Measurements from ENCODE around the gene ENTHD1.

The ENTHD1 gene

DNA sequence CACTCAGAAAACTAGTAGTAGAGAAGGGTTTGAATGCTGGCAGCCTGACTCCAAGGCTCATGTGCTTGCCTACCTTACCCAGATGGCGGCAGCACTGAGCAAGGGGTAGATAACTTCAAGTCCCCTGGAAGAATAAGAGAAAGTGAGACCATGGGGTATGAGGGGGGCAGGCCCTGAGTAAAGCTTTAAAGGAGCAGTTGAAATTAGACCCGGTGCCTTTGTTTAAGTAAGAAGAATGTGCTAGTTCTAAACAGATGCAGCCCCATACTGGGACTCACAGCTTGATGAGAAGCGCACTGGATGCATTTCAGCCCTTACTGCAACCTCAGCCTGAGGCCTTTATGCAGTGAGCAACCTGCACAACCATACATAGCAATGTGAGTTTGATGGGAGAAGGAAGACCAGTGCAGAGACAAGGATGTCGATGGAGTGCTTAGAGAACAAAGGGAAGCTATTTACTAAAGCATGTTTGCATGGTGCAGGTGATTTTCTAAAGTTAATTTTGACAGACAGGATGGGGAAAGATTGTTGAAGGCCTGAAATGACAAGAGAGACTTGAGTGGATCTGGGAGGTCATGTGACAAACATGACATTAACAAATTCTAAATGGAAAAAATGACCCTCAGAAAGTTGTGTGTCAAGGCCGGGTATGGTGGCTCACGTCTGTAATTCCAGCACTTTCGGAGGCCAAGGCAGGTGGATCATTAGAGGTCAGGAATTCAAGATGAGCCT is 39.5 kb upstream of the ENTHD1 start:
- Histone ChIP-seq H3K9me3 (ENCODE audit: control extremely low read depth in 1 of 5, control insufficient read depth in 4 of 5, insufficient read depth in 2 of 5, low read depth in 1 of 5, low read length in 4 of 5) (no peaks in the 10 kb centered on the region), H3K27ac (ENCODE audit: insufficient read depth in 1 of 2, low read depth in 1 of 2, low read length in 2 of 2, poor library complexity in 1 of 2, severe bottlenecking in 2 of 2) (no peak overlapping the region), H3K36me3 (ENCODE audit: control insufficient read depth in 4 of 4, insufficient read depth in 4 of 4, low read length in 3 of 4) (no peaks in the 10 kb centered on the region), H3K4me3 (ENCODE audit: control insufficient read depth in 1 of 7, extremely low read depth in 1 of 7, insufficient read depth in 4 of 7, low read depth in 2 of 7, low read length in 6 of 7) (no peak overlapping the region), H3K4me1 (ENCODE audit: control extremely low read depth in 1 of 4, control insufficient read depth in 4 of 4, insufficient read depth in 4 of 4, low read length in 3 of 4) (peaks cover 0 to 22% (median 4%) of the 10 kb centered on the region in 4 experiments), H3K27me3 (replicated peaks in 2 of 5; ENCODE audit: control insufficient read depth in 4 of 5, insufficient read depth in 5 of 5, low read length in 4 of 5) (peaks cover 0 to 39% (median 14%) of the 10 kb centered on the region in 5 experiments)
- DNase-seq = peak; percentile 54 to 77 (median 73)
- ChIA-PET CTCF (interaction anchor here (0.6 to 2.2 kb wide), 11 partner anchors 10 to 366 kb away, joined by 3 to 14 read pairs (median 3); no protein-coding TSS in a partner anchor), POLR2A (interaction anchor here (0.8 kb wide), 1 partner anchor 24 kb away, joined by 5 read pairs; no protein-coding TSS in a partner anchor)
- WGBS (ENCODE audit: insufficient coverage) = 80% methylated on average over 6 of the region's 7 CpGs

DNA sequence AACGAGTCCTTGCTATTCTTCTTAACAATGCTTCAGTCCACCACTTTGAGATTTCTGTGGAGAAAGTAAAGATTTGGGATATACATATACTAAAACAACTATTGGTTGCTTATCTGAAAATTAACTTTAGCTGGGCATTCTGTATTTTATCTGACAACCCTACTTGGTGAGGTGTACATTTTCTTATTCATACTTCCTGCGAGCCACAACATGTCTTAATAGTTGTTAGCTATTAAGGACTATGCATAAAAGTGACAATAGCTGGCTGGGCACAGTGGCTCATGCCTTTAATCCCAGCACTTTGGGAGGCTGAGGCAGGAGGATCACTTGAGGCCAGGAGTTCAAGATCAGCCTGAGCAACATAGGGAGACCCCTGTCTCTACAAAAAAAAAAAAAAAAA is 38.6 kb upstream of the ENTHD1 start:
- Histone ChIP-seq H3K4me1 (ENCODE audit: control extremely low read depth in 1 of 4, control insufficient read depth in 4 of 4, insufficient read depth in 4 of 4, low read length in 3 of 4) (peaks cover 0 to 22% (median 4%) of the 10 kb centered on the region in 4 experiments), H3K9me3 (ENCODE audit: control extremely low read depth in 1 of 5, control insufficient read depth in 4 of 5, insufficient read depth in 2 of 5, low read depth in 1 of 5, low read length in 4 of 5) (no peaks in the 10 kb centered on the region), H3K36me3 (ENCODE audit: control insufficient read depth in 4 of 4, insufficient read depth in 4 of 4, low read length in 3 of 4) (no peaks in the 10 kb centered on the region), H3K4me3 (ENCODE audit: control insufficient read depth in 1 of 7, extremely low read depth in 1 of 7, insufficient read depth in 4 of 7, low read depth in 2 of 7, low read length in 6 of 7) (no peak overlapping the region), H3K27ac (ENCODE audit: insufficient read depth in 1 of 2, low read depth in 1 of 2, low read length in 2 of 2, poor library complexity in 1 of 2, severe bottlenecking in 2 of 2) (no peak overlapping the region), H3K27me3 (replicated peaks in 2 of 5; ENCODE audit: control insufficient read depth in 4 of 5, insufficient read depth in 5 of 5, low read length in 4 of 5) (peaks cover 0 to 34% (median 9%) of the 10 kb centered on the region in 5 experiments)
- DNase-seq = no peak
- CTCF ChIA-PET = interaction anchor here (1.2 to 2.2 kb wide), 7 partner anchors 10 to 303 kb away, joined by 3 to 14 read pairs (median 7); no protein-coding TSS in a partner anchor
- POLR2A ChIA-PET = interaction anchor here (0.8 kb wide), 1 partner anchor 24 kb away, joined by 5 read pairs; no protein-coding TSS in a partner anchor
- WGBS (ENCODE audit: insufficient coverage) = no CpG with 5 or more reads among the region's 2 CpGs

- H3K9me3 ChIP-seq (ENCODE audit: control extremely low read depth in 1 of 5, control insufficient read depth in 4 of 5, insufficient read depth in 2 of 5, low read depth in 1 of 5, low read length in 4 of 5) = no peaks in the 10 kb centered on the region
- H3K27me3 ChIP-seq (replicated peaks in 2 of 5; ENCODE audit: control insufficient read depth in 4 of 5, insufficient read depth in 5 of 5, low read length in 4 of 5) = peaks cover 0 to 28% (median 5%) of the 10 kb centered on the region in 5 experiments
- WGBS (ENCODE audit: insufficient coverage) = 67% methylated on average over 2 of the region's 2 CpGs
- ChIA-PET CTCF (interaction anchor here (0.7 to 1.1 kb wide), 3 partner anchors 11 to 387 kb away, joined by 3 to 5 read pairs (median 4); no protein-coding TSS in a partner anchor), POLR2A (no interaction called here)
- no peak overlapping the region for H3K27ac ChIP-seq (ENCODE audit: insufficient read depth in 1 of 2, low read depth in 1 of 2, low read length in 2 of 2, poor library complexity in 1 of 2, severe bottlenecking in 2 of 2)
- no peak for DNase-seq
- H3K4me3 ChIP-seq (ENCODE audit: control insufficient read depth in 1 of 7, extremely low read depth in 1 of 7, insufficient read depth in 4 of 7, low read depth in 2 of 7, low read length in 6 of 7) = no peak overlapping the region
- no peaks in the 10 kb centered on the region for H3K36me3 ChIP-seq (ENCODE audit: control insufficient read depth in 4 of 4, insufficient read depth in 4 of 4, low read length in 3 of 4)
- peaks cover 2 to 26% (median 7%) of the 10 kb centered on the region in 4 experiments for H3K4me1 ChIP-seq (ENCODE audit: control extremely low read depth in 1 of 4, control insufficient read depth in 4 of 4, insufficient read depth in 4 of 4, low read length in 3 of 4)
Measured at GRCh38 chr22:39931251-39931650, 37.7 kb upstream of the ENTHD1 start.

DNA sequence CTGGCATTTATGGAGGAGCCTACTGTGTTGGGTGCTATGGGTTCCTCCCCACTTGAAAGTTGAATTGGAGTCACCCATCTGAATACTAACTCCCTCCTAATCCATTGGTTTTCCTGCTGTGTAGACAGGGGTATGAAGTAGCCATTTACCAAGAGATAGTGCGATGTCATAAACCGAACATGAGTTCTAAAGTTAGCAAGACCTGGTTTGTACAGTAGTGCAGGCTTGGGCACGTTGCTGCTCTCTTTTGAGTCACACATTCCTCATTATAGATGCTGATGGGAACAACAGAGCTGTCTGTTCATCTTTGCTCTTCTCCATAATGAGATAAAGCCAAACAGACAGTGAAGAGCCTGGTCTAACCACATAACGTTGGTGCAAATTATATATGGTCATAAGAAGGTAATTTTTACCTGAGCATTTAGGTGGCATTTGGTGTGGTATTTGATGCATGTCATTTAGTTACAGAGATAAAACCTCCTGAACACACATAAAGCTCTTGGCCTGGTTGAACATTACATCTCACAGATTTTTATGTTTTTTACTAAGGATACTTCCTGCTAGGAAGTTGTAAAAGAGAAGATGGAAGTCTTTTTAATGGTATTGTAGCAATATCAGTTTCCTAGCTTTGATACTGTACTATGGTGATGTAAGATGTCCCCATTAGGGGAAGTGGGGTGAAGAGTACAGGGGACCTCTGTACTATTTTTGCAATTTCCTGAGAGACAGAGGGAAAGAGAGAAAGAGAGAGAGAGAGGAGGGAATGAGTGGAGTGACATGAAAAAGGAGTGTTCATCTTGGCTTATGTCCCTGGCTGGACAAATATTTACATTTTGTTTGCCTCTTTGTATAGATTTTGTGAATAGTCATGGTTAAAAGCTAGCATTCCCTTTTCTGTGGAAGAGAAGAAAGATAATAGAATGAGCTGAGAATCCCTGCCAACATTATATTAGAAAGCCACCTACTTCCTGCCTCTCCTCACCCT is 35.3 kb upstream of the ENTHD1 start:
- H3K9me3 ChIP-seq (ENCODE audit: control extremely low read depth in 1 of 5, control insufficient read depth in 4 of 5, insufficient read depth in 2 of 5, low read depth in 1 of 5, low read length in 4 of 5) = no peaks in the 10 kb centered on the region
- no peak for DNase-seq
- ChIA-PET POLR2A (no interaction called here), CTCF (interaction anchor here (0.6 to 4.8 kb wide), 6 partner anchors 13 to 395 kb away, joined by 3 to 17 read pairs (median 3); no protein-coding TSS in a partner anchor)
- peaks cover 3 to 39% (median 13%) of the 10 kb centered on the region in 4 experiments for H3K4me1 ChIP-seq (ENCODE audit: control extremely low read depth in 1 of 4, control insufficient read depth in 4 of 4, insufficient read depth in 4 of 4, low read length in 3 of 4)
- no peaks in the 10 kb centered on the region for H3K36me3 ChIP-seq (ENCODE audit: control insufficient read depth in 4 of 4, insufficient read depth in 4 of 4, low read length in 3 of 4)
- peaks cover 0 to 12% (median 3%) of the 10 kb centered on the region in 5 experiments for H3K27me3 ChIP-seq (replicated peaks in 2 of 5; ENCODE audit: control insufficient read depth in 4 of 5, insufficient read depth in 5 of 5, low read length in 4 of 5)
- no peak overlapping the region for H3K27ac ChIP-seq (ENCODE audit: insufficient read depth in 1 of 2, low read depth in 1 of 2, low read length in 2 of 2, poor library complexity in 1 of 2, severe bottlenecking in 2 of 2)
- WGBS (ENCODE audit: insufficient coverage) = 95% methylated on average over 3 of the region's 4 CpGs
- H3K4me3 ChIP-seq (ENCODE audit: control insufficient read depth in 1 of 7, extremely low read depth in 1 of 7, insufficient read depth in 4 of 7, low read depth in 2 of 7, low read length in 6 of 7) = no peak overlapping the region

GRCh38 chr22:39927544-39927943 is 34.0 kb upstream of the ENTHD1 start:
- ChIA-PET CTCF (interaction anchor here (0.6 to 4.8 kb wide), 3 partner anchors 12 to 409 kb away, joined by 3 to 17 read pairs (median 4); no protein-coding TSS in a partner anchor), POLR2A (no interaction called here)
- Histone ChIP-seq H3K27ac (ENCODE audit: insufficient read depth in 1 of 2, low read depth in 1 of 2, low read length in 2 of 2, poor library complexity in 1 of 2, severe bottlenecking in 2 of 2) (no peak overlapping the region), H3K27me3 (replicated peaks in 2 of 5; ENCODE audit: control insufficient read depth in 4 of 5, insufficient read depth in 5 of 5, low read length in 4 of 5) (peaks cover 0 to 7% (median 2%) of the 10 kb centered on the region in 5 experiments), H3K36me3 (ENCODE audit: control insufficient read depth in 4 of 4, insufficient read depth in 4 of 4, low read length in 3 of 4) (no peaks in the 10 kb centered on the region), H3K4me1 (ENCODE audit: control extremely low read depth in 1 of 4, control insufficient read depth in 4 of 4, insufficient read depth in 4 of 4, low read length in 3 of 4) (peaks cover 3 to 44% (median 13%) of the 10 kb centered on the region in 4 experiments), H3K9me3 (ENCODE audit: control extremely low read depth in 1 of 5, control insufficient read depth in 4 of 5, insufficient read depth in 2 of 5, low read depth in 1 of 5, low read length in 4 of 5) (no peaks in the 10 kb centered on the region), H3K4me3 (ENCODE audit: control insufficient read depth in 1 of 7, extremely low read depth in 1 of 7, insufficient read depth in 4 of 7, low read depth in 2 of 7, low read length in 6 of 7) (no peak overlapping the region)
- DNase-seq = no peak
- WGBS (ENCODE audit: insufficient coverage) = 98% methylated on average over 7 of the region's 7 CpGs

GRCh38 chr22:39926753-39927152 is 33.2 kb upstream of the ENTHD1 start:
- no peak for DNase-seq
- H3K4me3 ChIP-seq (ENCODE audit: control insufficient read depth in 1 of 7, extremely low read depth in 1 of 7, insufficient read depth in 4 of 7, low read depth in 2 of 7, low read length in 6 of 7) = no peak overlapping the region
- no peaks in the 10 kb centered on the region for H3K9me3 ChIP-seq (ENCODE audit: control extremely low read depth in 1 of 5, control insufficient read depth in 4 of 5, insufficient read depth in 2 of 5, low read depth in 1 of 5, low read length in 4 of 5)
- WGBS (ENCODE audit: insufficient coverage) = 95% methylated on average over 3 of the region's 5 CpGs
- H3K27ac ChIP-seq (ENCODE audit: insufficient read depth in 1 of 2, low read depth in 1 of 2, low read length in 2 of 2, poor library complexity in 1 of 2, severe bottlenecking in 2 of 2) = no peak overlapping the region
- H3K27me3 ChIP-seq (replicated peaks in 2 of 5; ENCODE audit: control insufficient read depth in 4 of 5, insufficient read depth in 5 of 5, low read length in 4 of 5) = peaks cover 0 to 11% (median 4%) of the 10 kb centered on the region in 5 experiments
- peaks cover 3 to 44% (median 13%) of the 10 kb centered on the region in 4 experiments for H3K4me1 ChIP-seq (ENCODE audit: control extremely low read depth in 1 of 4, control insufficient read depth in 4 of 4, insufficient read depth in 4 of 4, low read length in 3 of 4)
- ChIA-PET POLR2A (no interaction called here), CTCF (interaction anchor here (0.6 to 4.8 kb wide), 6 partner anchors 8 to 409 kb away, joined by 3 to 17 read pairs (median 6); no protein-coding TSS in a partner anchor)
- H3K36me3 ChIP-seq (ENCODE audit: control insufficient read depth in 4 of 4, insufficient read depth in 4 of 4, low read length in 3 of 4) = no peaks in the 10 kb centered on the region
